Skeletal muscle tissue (tissue), 4 donors: ENCODE results near the gene AVPR1A. TPM values are rescaled to one million over a fixed set of nuclear protein-coding genes. Genes with fewer than 3 reads are reported as not detected.

ENCODE experiments used
- H3K27ac ChIP-seq: one replicate; pipeline ENCODE4 v1.7.0; 2013; ENCODE audit warnings: mild to moderate bottlenecking, low read depth, low read length, inconsistent platforms
- H3K27me3 ChIP-seq, 3 donors: one replicate each; pipeline ENCODE4 v1.7.0; 2013; ENCODE audit warnings: low read length in 3 of 3; ENCODE audit not compliant: control insufficient read depth in 3 of 3, insufficient read depth in 3 of 3
- H3K36me3 ChIP-seq, 3 donors: one replicate each; pipeline ENCODE4 v1.7.0; 2013; ENCODE audit warnings: low read length in 3 of 3; ENCODE audit not compliant: control insufficient read depth in 3 of 3, insufficient read depth in 3 of 3
- H3K4me1 ChIP-seq, 3 donors: one replicate each; pipeline ENCODE4 v1.7.0; 2013; ENCODE audit warnings: low read length in 3 of 3, mild to moderate bottlenecking in 3 of 3; ENCODE audit not compliant: control insufficient read depth in 3 of 3, insufficient read depth in 3 of 3
- H3K4me3 ChIP-seq, 3 donors: one replicate each; pipeline ENCODE4 v1.7.0; 2013; ENCODE audit warnings: low read length in 3 of 3
- H3K9ac ChIP-seq, 3 donors: one replicate each; pipeline ENCODE4 v1.7.0; 2013; ENCODE audit warnings: low read length in 3 of 3, mild to moderate bottlenecking in 3 of 3, moderate library complexity in 2 of 3, low read depth in 1 of 3
- H3K9me3 ChIP-seq, 3 donors: one replicate each; pipeline ENCODE4 v1.7.0; 2013; ENCODE audit warnings: low read length in 3 of 3; ENCODE audit not compliant: control insufficient read depth in 3 of 3
- total RNA-seq: library from RNA; depleted of rRNA; stranded (reverse); fragments of >200 nt; gene quantifications from one replicate; pipeline ENCODE4 v1.2.3, GENCODE V29; 2014
- donor health status: Osteomylitis.

AVPR1A gene
- total RNA-seq, 1 donor from 2014 or later = 14.1 TPM

DNA sequence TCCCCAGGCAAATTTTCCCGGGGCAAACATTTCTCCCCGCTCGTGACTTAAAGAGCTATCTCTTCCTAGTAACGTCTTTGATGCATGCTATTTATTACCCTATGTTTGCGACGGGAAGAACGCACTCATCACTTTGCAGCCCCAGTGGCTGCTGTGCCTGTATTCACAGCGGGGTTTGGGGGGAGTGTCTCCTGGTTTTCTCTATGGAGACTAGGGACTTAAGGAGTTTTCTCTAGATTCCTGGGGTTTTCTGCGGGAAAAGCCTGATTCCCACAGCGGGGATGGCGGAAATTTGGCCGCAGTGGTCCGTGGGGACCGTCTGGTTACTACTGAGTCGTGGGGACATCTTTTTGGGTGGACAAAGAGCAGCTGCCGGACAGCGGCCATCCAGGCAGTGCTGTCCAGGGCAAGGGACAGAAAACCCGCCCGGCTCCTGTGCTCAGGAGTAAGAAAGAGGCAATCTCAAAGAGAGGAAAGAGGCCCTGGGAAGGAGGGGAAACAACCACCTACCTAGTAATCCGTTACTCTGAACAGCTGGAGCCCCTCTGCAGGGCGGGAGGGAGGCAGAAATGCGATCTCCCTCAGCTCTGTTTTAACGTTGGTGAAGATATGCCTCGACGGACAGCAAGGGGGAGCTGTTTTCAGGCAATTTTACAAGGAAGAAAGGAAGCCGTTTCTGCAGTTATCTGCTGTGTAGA lies 771 bp upstream of the AVPR1A start:
- Histone ChIP-seq H3K27ac (peak overlapping the region; percentile 19), H3K4me1 (peaks cover 3 to 16% (median 12%) of the 10 kb centered on the region in 3 donors), H3K36me3 (no peaks in the 10 kb centered on the region), H3K4me3 (peak overlapping the region; percentile 57 to 70 (median 68)), H3K9ac (peak overlapping the region in 1 of 3 donors; percentile 26), H3K27me3 (peaks cover 32 to 37% (median 32%) of the 10 kb centered on the region in 3 donors), H3K9me3 (no peaks in the 10 kb centered on the region)

DNA sequence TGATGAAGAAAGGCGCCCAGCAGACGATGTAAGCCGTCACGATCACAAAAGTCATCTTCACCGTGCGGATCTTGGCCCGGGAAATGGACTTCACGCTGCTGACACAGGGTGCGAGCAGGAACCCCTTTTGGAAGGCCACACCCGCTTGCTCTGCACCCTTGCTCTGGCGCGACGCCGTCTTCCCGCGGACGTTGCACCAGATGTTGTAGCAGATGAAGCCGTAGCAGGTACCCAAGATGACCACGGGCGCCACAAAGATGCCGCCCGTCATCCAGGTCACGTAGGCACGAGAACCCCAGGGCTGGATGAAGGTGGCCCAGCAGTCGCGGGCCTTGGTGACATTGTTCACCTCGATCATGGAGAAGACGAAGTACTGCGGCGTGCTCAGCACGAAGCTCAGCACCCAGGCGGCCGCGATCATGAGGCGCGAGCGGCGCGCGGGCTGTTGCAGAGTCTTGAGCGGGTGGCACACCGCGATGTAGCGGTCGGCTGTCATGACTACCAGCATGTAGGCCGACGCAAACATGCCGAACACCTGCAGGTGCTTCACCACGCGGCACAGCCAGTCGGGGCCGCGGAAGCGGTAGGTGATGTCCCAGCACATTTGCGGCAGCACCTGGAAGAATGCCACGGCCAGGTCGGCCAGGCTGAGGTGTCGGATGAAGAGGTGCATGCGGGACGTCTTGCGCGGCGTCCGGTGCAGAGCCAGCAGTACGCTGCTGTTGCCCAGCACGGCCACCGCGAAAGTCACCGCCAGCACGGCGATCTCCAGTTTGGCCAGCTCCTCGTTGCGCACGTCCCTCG lies 890 bp downstream of the AVPR1A start:
- Histone ChIP-seq H3K27ac (peak overlapping the region; percentile 30), H3K9ac (peak overlapping the region in 1 of 3 donors; percentile 52), H3K9me3 (no peaks in the 10 kb centered on the region), H3K4me3 (peak overlapping the region; percentile 57 to 70 (median 68)), H3K4me1 (peaks cover 3 to 16% (median 12%) of the 10 kb centered on the region in 3 donors), H3K36me3 (no peaks in the 10 kb centered on the region), H3K27me3 (peaks cover 29 to 37% (median 32%) of the 10 kb centered on the region in 3 donors)

DNA sequence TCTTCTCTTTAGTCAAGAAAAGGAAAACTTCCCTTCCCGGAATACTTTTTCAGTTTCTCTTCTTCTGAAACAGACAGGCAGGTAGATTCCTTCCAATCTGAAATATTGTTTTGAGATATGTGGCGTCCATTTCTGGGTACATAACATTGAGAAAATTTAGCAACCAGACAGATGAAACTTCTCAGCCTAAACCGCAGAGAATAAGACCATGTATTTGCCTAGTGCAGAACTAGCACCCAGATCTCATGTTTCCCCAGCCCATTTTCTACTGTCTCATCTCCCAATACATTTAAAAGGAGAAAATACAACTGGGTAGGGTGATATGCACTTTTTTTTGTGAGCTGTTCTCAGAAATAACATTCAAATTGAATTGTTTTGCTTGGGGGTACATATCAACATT lies 6.4 kb downstream of the AVPR1A start:
- Histone ChIP-seq H3K4me3 (no peak overlapping the region), H3K9me3 (no peaks in the 10 kb centered on the region), H3K36me3 (no peaks in the 10 kb centered on the region), H3K27ac (no peak overlapping the region), H3K9ac (no peak overlapping the region), H3K27me3 (peaks cover under 1 to 5% (median 3%) of the 10 kb centered on the region in 3 donors), H3K4me1 (no peaks in the 10 kb centered on the region)

DNA sequence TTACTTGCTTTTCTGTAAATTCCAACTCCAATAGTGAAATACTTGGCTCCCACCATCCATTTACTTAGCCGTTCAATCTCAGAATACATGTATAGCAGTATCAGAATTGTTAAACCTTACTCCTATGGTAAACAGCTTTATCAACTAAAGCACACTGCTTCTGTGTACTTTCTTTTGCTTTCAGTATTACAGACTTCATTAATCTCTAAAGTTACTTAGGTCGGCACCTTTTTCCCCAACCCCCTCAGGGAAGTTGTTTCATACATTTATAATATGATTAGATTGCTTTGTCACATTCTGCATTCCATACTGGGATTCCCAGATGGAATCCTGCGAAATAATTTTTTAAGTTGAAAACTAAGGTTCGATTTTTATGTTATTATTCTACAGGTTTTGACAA lies 12.5 kb downstream of the AVPR1A start:
- Histone ChIP-seq H3K36me3 (no peaks in the 10 kb centered on the region), H3K9me3 (no peaks in the 10 kb centered on the region), H3K9ac (no peak overlapping the region), H3K27me3 (no peaks in the 10 kb centered on the region), H3K27ac (no peak overlapping the region), H3K4me3 (no peak overlapping the region), H3K4me1 (no peaks in the 10 kb centered on the region)

DNA sequence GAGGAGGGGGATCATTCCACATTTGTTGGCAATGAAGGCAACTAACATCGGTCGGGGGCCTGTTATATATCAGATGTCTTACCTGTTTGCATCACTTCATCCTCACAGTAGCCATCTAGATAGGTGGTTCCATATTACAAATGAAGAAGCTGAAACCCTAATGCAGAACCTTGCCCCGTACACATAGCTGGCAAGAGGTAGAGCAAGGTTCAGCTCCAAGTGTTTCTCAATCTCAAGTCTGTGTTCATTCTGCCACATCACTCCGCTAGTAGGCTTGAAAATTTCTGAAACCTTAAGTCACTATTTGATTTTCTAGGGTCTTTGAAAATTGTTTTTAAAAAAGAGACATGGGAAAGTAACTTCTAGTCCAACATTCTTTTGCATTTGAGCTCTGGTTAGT lies 17.0 kb downstream of the AVPR1A start:
- Histone ChIP-seq H3K4me3 (no peak overlapping the region), H3K27ac (no peak overlapping the region), H3K36me3 (no peaks in the 10 kb centered on the region), H3K9ac (no peak overlapping the region), H3K4me1 (no peaks in the 10 kb centered on the region), H3K9me3 (no peaks in the 10 kb centered on the region), H3K27me3 (no peaks in the 10 kb centered on the region)

DNA sequence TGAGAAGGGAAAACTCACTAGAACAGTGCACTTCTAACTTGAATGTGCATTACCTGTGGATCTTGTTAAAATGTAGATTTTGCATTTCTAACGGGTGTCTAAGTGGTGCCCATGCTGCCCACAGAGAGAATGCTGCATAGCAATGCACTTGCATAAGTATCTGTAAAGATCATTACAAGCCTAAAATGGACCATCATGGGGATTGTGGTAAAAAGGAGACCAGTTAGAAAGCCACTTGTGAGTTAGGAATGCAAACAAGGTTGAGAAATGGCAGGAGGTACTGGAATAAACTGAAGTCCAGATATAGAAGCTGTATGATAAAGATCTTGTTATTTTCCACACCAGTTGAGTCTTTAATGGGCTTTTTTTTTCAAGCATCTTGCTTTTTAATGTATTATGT lies 18.8 kb downstream of the AVPR1A start:
- Histone ChIP-seq H3K4me3 (no peak overlapping the region), H3K9me3 (no peaks in the 10 kb centered on the region), H3K36me3 (no peaks in the 10 kb centered on the region), H3K27me3 (no peaks in the 10 kb centered on the region), H3K4me1 (no peaks in the 10 kb centered on the region), H3K27ac (no peak overlapping the region), H3K9ac (no peak overlapping the region)

DNA sequence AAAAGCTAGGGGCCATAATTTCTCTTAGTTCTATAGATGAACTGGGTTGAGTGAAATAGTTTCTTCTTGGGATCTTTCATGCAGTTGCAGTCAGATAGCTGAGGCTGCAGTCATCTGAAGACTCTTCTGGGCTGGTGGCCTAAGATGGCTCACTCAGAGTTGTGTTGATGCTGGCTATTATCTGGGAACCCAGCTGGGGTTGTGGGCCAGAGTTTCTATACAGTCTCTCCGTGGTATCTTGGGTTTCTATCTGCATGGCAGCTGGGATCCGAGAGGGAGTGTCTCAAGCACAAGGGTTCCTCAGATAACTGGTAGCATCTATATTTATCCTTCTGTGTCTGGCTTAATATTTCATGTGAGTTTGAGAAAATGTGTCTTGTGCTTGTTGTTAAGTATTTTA lies 21.1 kb downstream of the AVPR1A start:
- Histone ChIP-seq H3K27ac (no peak overlapping the region), H3K36me3 (no peaks in the 10 kb centered on the region), H3K9ac (no peak overlapping the region), H3K9me3 (no peaks in the 10 kb centered on the region), H3K4me3 (no peak overlapping the region), H3K4me1 (no peaks in the 10 kb centered on the region), H3K27me3 (no peaks in the 10 kb centered on the region)

DNA sequence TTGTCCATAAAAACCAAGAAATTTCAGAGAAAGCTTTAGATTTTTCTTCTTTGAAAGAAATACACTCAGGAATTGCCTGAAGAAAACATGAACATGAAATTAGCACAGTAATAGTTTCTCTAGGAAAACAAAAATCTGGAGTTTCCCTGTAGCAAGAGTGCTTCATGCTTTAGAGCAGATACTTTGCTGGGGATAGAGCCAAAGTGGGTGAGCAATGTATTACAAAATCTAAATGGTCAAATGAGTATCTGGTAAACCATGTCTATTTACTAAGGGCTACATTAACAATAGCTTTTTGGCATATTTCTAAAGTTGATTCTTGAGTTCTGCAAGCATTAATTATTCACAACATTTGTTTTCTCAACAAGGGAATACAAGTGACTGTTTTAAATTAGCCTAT lies 26.2 kb downstream of the AVPR1A start:
- Histone ChIP-seq H3K36me3 (no peaks in the 10 kb centered on the region), H3K4me3 (no peak overlapping the region), H3K27ac (no peak overlapping the region), H3K4me1 (no peaks in the 10 kb centered on the region), H3K27me3 (peaks cover 0 to 5% (median 0%) of the 10 kb centered on the region in 3 donors), H3K9me3 (no peaks in the 10 kb centered on the region), H3K9ac (no peak overlapping the region)

DNA sequence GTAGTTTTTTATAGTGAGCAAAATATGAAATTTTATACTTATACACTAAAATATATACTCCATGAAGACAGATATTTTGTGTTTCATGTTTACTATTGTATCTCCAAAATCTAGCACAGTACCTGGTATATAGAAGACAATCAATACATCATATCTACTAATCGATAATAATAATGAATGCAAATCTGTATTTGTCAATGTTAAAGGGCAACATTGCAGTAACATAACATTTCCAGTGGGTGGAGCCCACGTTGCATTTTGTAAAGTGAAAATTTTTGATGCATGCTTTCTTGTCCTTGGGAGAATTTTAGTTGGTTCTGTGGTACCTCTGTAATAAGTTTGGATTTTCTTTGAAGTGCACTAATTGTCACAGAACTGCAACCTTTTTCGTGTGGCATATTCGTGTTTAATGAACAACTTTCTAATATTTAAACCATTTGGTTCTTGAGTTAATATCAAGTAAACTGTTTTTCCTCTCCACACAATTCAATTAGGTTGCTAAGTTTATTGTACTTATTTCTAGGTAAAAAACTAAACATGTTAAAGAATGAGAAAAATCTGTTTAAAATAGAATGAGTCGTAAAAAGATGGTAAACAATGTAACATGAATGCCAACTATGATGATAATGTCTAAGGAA lies 47.4 kb downstream of the AVPR1A start:
- H3K9me3 ChIP-seq = no peaks in the 10 kb centered on the region
- no peaks in the 10 kb centered on the region for H3K36me3 ChIP-seq
- no peak overlapping the region for H3K9ac ChIP-seq
- no peak overlapping the region for H3K4me3 ChIP-seq
- H3K27ac ChIP-seq = no peak overlapping the region
- no peaks in the 10 kb centered on the region for H3K4me1 ChIP-seq
- no peaks in the 10 kb centered on the region for H3K27me3 ChIP-seq

DNA sequence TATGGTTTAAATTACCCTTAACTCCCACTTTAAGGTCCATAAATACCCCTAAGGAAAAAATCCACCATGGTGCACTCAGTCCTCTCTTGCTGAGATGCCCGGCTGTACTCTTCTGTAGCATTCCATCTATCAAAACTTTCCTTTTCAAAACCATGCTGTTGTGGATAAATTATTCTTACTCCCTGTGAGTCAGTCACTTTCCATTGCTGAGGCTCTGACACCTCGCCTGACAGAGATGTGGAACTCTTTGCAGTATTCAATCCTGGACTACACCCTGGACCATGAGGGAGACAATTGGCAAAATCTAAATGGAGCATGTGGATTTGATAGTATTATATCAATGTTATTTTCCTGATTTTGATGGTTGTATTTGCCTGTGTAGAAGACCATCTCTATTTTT lies 49.1 kb downstream of the AVPR1A start:
- Histone ChIP-seq H3K27ac (no peak overlapping the region), H3K9me3 (no peaks in the 10 kb centered on the region), H3K4me1 (no peaks in the 10 kb centered on the region), H3K36me3 (no peaks in the 10 kb centered on the region), H3K27me3 (no peaks in the 10 kb centered on the region), H3K4me3 (no peak overlapping the region), H3K9ac (no peak overlapping the region)
